Tibial nerve (tissue), 4 donors: Measurements from ENCODE around the gene NPLOC4.

Source experiments
- CTCF ChIP-seq, 5 experiments: fragments of 200-600 bp in 3 of 5; fragments of 450-650 bp in 2 of 5; sonication (generic) in 3 of 5; IDR thresholded peaks; one replicate each; pipeline ENCODE4 v1.5.1; 2016 to 2019; ENCODE audit warnings: antibody characterized with exemption in 5 of 5, mild to moderate bottlenecking in 3 of 5, moderate library complexity in 2 of 5
- EP300 ChIP-seq, 2 donors: sonication (generic); formaldehyde crosslinking; IDR thresholded peaks; one replicate each; pipeline ENCODE4 v1.6.1; 2017; ENCODE audit warnings: antibody characterized with exemption in 2 of 2, mild to moderate bottlenecking in 1 of 2
- POLR2A ChIP-seq, 2 donors: fragments of 450-650 bp; IDR thresholded peaks; one replicate each; pipeline ENCODE4 v1.6.1; 2017; ENCODE audit warnings: antibody characterized with exemption in 2 of 2, mild to moderate bottlenecking in 2 of 2, moderate library complexity in 2 of 2

GRCh38 chr17:81673561-81674258 lies 36.8 kb upstream of the NPLOC4 start:
- TF ChIP-seq CTCF (IDR thresholded peaks at IDR 0.05) (no peak), POLR2A (IDR thresholded peaks at IDR 0.05) (no peak), EP300 (IDR thresholded peaks at IDR 0.05) (no peak)
